IPS-20b (cell line): ENCODE data around the gene HS3ST5.

ENCODE experiments used
- H3K27ac ChIP-seq: one replicate; pipeline ENCODE4 v1.5.1; 2013; ENCODE audit warnings: low read length
- H3K27me3 ChIP-seq: 2 replicates; pipeline ENCODE4 v1.6.1; 2013; ENCODE audit warnings: mild to moderate bottlenecking, low read length, inconsistent platforms; ENCODE audit not compliant: insufficient read depth
- H3K36me3 ChIP-seq: 2 replicates; pipeline ENCODE4 v1.6.1; 2013; ENCODE audit warnings: low read depth, mild to moderate bottlenecking, inconsistent platforms, low read length, moderate library complexity; ENCODE audit not compliant: insufficient read depth
- H3K4me1 ChIP-seq: 2 replicates; pipeline ENCODE4 v1.6.1; 2013; ENCODE audit warnings: mild to moderate bottlenecking, control low read depth, inconsistent platforms, low read length, moderate library complexity; ENCODE audit not compliant: insufficient read depth
- H3K4me3 ChIP-seq: 2 replicates; pipeline ENCODE4 v1.5.1; 2013; ENCODE audit warnings: mild to moderate bottlenecking, low read length, inconsistent platforms
- H3K9ac ChIP-seq: 2 replicates; pipeline ENCODE4 v1.6.1; 2013; ENCODE audit warnings: low read depth, mild to moderate bottlenecking, inconsistent platforms, low read length, moderate library complexity
- H3K9me3 ChIP-seq: 2 replicates; pipeline ENCODE4 v1.6.1; 2013; ENCODE audit warnings: mild to moderate bottlenecking, low read depth, low read length, inconsistent platforms; ENCODE audit not compliant: insufficient read depth

The HS3ST5 gene

DNA sequence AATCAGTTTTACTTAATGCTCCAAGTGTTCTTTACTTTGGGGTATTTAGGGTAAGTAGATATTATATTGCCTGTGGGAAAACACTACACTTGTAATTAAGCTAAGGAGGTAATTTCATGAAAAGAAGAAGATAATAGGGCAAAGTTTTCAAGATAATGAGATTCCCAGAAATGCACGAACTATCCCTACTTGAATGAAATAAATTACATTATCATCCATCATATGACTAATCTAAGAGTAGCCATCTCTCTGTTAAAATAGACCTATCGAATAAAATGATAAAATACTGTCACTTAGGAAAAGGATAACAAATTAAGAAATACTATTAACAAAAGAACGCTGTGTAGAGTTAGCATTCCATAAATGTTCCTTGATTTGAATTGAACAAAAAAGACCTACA is 236.8 kb downstream of the HS3ST5 start:
- no peak overlapping the region for H3K9ac ChIP-seq
- H3K27me3 ChIP-seq = no peaks in the 10 kb centered on the region
- H3K27ac ChIP-seq = no peak overlapping the region
- no peak overlapping the region for H3K4me3 ChIP-seq
- no peaks in the 10 kb centered on the region for H3K4me1 ChIP-seq
- no peaks in the 10 kb centered on the region for H3K36me3 ChIP-seq
- H3K9me3 ChIP-seq = no peaks in the 10 kb centered on the region

DNA sequence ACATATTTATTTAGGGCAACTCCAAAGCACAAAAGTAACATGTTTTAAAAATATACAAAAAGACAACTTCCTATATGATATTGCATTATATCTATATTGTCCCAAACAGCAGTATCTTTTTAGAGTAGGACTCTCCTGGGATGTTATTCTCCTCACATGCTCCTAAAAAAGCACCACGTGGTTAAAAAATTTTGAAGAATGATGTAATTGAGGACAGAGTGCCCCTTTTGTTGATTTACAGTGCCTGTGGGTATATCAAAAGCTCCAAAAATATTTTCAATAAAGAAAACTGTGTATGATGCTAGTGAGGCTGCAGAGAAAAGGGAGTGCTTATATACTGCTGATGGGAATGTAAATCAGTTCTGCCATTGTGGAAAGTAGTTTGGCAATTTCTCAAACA is 241.6 kb downstream of the HS3ST5 start:
- Histone ChIP-seq H3K27ac (no peak overlapping the region), H3K9ac (no peak overlapping the region), H3K27me3 (no peaks in the 10 kb centered on the region), H3K4me3 (no peak overlapping the region), H3K4me1 (no peaks in the 10 kb centered on the region), H3K9me3 (no peaks in the 10 kb centered on the region), H3K36me3 (no peaks in the 10 kb centered on the region)

DNA sequence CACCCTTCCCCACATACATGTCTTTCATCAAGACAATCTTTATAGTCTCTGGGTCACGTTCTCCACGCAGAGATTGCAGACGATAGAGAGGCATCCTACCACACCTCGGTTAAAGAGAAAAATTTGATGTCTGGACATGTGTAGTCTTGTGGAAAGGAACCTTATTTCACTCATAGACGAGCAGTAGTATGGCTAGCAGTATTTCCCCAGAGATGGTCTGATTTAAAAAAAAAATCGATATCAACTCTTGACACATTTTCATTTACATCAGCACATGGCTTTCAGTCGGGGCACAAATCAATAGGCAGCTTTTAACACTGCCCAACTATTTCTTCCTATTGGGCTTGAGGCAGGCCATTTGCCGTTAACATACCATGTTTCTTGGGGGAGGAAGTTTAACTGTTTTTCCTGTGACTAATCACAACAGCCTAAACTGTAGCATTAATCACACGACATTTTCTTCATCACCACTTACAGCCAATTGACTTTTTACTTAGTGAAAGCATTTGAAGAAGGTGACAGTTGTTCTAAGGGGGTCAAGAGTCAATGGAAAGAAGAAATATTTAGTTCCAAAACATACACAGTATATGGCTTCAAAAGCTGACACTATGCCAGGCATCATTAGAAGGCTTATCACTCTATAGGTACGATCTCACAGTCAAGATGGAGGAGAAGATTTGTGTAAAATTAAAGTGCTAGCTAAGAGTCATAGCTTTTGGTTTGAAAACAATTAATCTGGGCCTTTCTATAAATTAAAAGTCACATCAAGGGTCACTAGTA is 242.4 kb downstream of the HS3ST5 start:
- Histone ChIP-seq H3K36me3 (no peaks in the 10 kb centered on the region), H3K9ac (no peak overlapping the region), H3K4me3 (no peak overlapping the region), H3K27me3 (no peaks in the 10 kb centered on the region), H3K27ac (no peak overlapping the region), H3K9me3 (no peaks in the 10 kb centered on the region), H3K4me1 (no peaks in the 10 kb centered on the region)

DNA sequence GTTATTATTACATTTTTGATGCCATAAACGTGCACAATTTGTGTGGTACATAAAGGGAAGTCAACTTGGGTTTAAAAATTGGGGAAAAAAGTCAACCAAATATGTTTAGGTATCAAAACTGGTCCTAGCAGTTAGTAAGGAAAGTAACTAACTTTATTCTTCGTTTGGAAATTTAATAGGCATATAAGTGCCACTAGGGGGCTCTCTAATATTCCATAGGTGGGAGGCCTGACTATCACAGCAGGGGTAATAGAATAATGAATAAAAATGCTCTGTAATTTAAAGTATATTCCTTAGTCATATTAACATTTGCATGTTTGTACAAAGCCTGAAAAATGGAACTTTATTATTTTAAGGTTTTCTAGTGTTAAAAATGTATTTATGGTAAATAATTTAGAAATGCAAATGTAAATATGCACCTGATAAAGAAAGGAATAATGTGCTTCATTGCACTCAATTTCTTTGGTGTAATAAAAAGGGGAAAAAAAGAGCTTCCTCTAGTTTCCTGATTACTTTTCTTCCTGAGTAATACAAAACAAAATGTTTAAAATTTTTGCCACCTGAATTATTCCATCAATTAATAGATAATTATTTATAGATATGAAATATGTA is 246.2 kb downstream of the HS3ST5 start:
- Histone ChIP-seq H3K9ac (no peak overlapping the region), H3K27me3 (no peaks in the 10 kb centered on the region), H3K9me3 (no peaks in the 10 kb centered on the region), H3K4me3 (no peak overlapping the region), H3K36me3 (no peaks in the 10 kb centered on the region), H3K4me1 (no peaks in the 10 kb centered on the region), H3K27ac (no peak overlapping the region)

DNA sequence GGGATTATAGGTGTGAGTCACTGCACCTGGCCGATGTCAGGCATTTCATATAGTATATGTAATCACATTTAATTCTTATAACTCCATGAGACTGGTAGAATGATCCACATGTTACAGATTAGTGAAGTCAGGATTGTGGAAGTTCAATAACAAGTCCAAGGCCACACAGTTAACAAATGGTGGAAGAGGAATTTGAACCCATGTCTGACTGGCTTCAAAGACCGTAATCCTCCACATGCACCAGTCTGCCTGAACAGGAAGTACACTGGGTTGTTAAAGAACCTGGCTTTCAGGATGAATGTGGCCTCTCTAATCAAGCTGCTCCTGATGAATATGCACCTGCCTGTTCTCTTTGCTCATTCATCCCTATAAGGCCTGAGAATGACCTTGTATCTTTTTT is 249.9 kb downstream of the HS3ST5 start:
- Histone ChIP-seq H3K4me1 (no peaks in the 10 kb centered on the region), H3K9ac (no peak overlapping the region), H3K4me3 (no peak overlapping the region), H3K27ac (no peak overlapping the region), H3K9me3 (no peaks in the 10 kb centered on the region), H3K36me3 (no peaks in the 10 kb centered on the region), H3K27me3 (no peaks in the 10 kb centered on the region)

DNA sequence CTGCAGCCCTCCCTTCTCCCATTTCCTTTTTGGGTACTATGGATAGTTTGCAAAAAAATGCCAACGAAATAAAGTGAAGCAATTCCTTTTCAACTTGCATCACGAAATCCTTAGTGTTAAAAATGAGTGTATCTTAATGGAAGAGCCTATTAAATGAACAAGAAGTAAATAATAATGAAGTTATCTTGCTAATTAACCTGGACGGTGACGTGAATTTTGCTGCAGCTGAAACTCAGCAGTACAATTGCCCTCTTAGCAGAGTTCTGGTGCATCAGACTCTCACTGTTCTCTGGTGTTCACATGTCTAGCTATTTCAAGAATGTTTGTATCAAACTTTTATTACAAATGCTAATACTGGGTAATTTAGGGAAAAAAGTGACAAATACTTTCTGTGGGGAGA is 252.2 kb downstream of the HS3ST5 start:
- H3K4me1 ChIP-seq = no peaks in the 10 kb centered on the region
- H3K36me3 ChIP-seq = no peaks in the 10 kb centered on the region
- no peak overlapping the region for H3K4me3 ChIP-seq
- no peaks in the 10 kb centered on the region for H3K9me3 ChIP-seq
- no peak overlapping the region for H3K9ac ChIP-seq
- H3K27ac ChIP-seq = no peak overlapping the region
- H3K27me3 ChIP-seq = no peaks in the 10 kb centered on the region

DNA sequence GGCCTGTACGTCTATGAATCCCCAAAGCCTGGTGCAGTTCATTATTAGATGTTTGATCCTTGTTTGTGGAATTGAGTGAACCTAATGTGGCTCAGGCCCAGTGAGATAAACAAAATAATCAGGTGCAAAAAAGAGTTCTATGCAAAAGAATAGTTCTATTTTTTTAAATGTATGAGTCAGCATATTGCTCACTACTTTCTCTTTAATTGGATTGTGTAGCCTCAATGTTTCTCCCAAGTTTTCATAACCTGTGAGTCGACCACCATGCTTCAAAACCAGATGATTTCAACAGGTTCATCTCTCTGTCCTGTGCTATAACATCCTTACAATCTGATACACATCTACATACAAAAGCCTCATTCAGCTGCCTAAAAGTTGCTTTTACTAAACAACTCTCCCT is 255.3 kb downstream of the HS3ST5 start:
- Histone ChIP-seq H3K27me3 (no peaks in the 10 kb centered on the region), H3K4me1 (no peaks in the 10 kb centered on the region), H3K36me3 (no peaks in the 10 kb centered on the region), H3K4me3 (no peak overlapping the region), H3K9ac (no peak overlapping the region), H3K9me3 (no peaks in the 10 kb centered on the region), H3K27ac (no peak overlapping the region)

DNA sequence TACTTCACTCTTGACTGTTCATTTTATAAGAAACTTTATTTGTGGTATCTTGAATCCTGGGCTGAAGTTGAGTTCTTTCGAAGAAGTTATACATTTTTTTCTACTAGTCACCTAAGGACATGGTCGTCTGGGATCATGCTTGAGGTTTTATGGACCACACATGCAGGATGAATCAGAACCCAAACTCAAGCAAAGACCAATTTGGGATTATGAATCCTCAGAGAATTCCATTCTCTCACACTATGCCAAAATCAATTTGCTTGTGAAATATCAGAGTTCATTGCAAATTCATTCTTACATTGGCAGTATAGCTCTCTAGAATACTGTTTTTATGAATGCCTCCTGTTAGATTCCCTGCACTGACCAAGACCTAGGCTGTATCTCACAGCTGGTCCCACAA is 257.6 kb downstream of the HS3ST5 start:
- no peaks in the 10 kb centered on the region for H3K9me3 ChIP-seq
- H3K9ac ChIP-seq = no peak overlapping the region
- H3K27ac ChIP-seq = no peak overlapping the region
- no peaks in the 10 kb centered on the region for H3K27me3 ChIP-seq
- no peak overlapping the region for H3K4me3 ChIP-seq
- no peaks in the 10 kb centered on the region for H3K36me3 ChIP-seq
- no peaks in the 10 kb centered on the region for H3K4me1 ChIP-seq

DNA sequence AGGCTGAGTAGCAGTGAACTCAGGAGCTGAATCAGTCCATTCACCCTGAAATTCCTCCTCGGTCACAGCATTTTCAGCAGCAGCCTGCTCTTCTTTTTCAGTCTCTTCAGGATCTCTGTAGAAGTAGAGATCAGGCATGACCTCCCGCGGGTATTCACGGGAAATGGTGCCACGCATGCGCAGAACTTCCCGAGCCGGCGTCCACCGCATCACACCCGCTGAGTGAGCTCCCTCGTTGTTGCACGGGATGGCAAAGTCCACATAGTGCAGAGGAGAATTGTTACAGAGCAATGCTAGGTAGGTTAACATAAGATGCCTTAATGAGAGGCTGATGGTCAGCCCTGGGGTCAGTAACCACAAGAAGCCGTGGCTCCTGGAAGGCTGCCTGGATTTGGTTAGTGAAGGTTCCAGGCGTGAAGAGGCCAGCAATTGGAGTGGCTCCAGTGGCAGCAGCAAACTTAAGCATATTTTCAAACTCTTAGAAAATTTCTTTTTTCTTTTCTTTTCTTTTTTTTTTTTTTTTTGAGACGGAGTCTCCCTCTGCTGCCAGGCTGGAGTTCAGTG is 258.4 kb downstream of the HS3ST5 start:
- Histone ChIP-seq H3K4me3 (no peak overlapping the region), H3K9me3 (no peaks in the 10 kb centered on the region), H3K9ac (no peak overlapping the region), H3K27me3 (no peaks in the 10 kb centered on the region), H3K27ac (no peak overlapping the region), H3K36me3 (no peaks in the 10 kb centered on the region), H3K4me1 (no peaks in the 10 kb centered on the region)

DNA sequence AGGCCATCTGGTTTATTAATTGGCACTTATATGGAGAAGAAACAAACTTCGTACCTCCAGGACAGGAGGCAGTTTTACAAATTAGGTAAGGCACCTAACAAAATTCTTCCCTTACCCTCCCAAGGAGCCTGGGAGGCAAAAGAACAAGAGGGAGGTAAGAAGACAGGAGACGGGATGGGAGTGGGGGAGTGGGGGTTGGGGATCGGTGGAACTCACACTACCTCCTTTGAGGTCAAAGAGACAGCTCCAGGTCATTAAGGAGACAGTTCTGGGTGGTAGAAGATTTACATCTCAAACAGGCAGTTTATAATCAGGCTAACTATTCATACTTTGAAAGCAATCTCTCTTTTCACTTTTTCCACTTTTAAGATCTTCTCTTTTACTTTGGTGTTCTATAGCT is 259.6 kb downstream of the HS3ST5 start:
- H3K4me3 ChIP-seq = no peak overlapping the region
- no peaks in the 10 kb centered on the region for H3K4me1 ChIP-seq
- H3K27ac ChIP-seq = no peak overlapping the region
- H3K9ac ChIP-seq = no peak overlapping the region
- no peaks in the 10 kb centered on the region for H3K36me3 ChIP-seq
- H3K9me3 ChIP-seq = no peaks in the 10 kb centered on the region
- no peaks in the 10 kb centered on the region for H3K27me3 ChIP-seq

DNA sequence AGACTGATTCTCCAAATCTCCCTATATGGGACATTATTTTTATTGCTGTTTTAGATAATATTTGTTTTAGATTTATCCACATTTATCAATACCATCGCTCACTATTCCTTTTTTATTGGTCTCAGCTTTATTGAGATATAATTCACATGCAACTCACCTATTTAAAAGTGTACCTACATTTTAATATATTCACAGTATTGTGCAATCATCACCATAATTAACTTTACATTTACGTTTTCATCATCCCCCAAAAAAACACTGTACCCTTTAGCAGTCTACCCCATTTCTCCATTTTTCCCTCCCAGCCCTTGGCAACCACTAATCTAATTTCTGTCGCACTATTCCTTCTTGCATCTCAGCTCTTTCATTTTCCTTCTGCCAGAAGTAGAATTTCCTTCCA is 261.1 kb downstream of the HS3ST5 start:
- Histone ChIP-seq H3K27ac (no peak overlapping the region), H3K36me3 (no peaks in the 10 kb centered on the region), H3K27me3 (no peaks in the 10 kb centered on the region)

DNA sequence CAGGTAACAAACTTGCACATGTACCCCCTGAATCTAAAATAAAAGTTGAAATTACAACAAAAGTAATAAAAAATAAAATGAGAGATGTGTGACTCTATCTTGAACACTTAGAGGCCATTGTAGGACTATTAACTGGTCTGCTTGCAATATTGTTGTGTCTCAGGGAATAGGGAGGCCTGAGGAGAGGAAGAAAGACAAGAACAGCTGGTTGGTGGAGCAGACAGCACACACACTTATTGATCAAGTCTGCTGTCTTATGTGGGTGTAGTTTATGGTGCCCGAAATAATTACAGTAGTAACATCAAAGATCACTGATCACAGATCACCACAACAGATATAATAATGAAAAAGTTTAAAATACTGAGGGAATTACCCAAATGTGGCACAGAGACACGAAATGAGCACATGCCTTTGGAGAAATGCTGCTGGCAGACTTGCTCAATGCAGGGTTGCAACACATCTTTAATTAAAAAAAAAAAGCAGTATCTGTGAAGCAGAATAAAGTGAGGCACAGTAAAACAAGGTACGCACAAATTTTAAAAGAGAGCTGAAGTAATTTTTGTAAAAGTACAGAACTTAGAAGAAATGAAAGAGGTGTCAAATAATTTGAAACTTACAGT is 261.8 kb downstream of the HS3ST5 start:
- no peaks in the 10 kb centered on the region; the same call in 1 of the 2 replicates for H3K4me1 ChIP-seq
- no peaks in the 10 kb centered on the region for H3K36me3 ChIP-seq
- no peak overlapping the region for H3K27ac ChIP-seq
- H3K27me3 ChIP-seq = no peaks in the 10 kb centered on the region
- H3K9me3 ChIP-seq = no peaks in the 10 kb centered on the region
- no peak overlapping the region for H3K9ac ChIP-seq
- no peak overlapping the region for H3K4me3 ChIP-seq

More for the DNA sequence above, 261.1 kb downstream of the HS3ST5 start:
- Histone ChIP-seq H3K4me1 (no peaks in the 10 kb centered on the region; the same call in 1 of the 2 replicates), H3K9me3 (no peaks in the 10 kb centered on the region), H3K9ac (no peak overlapping the region), H3K4me3 (no peak overlapping the region)
